Neural cell (in vitro differentiated cells): ENCODE results near the gene SUCLG1. TPM values are rescaled to one million over a fixed set of nuclear protein-coding genes. Genes with fewer than 3 reads are reported as not detected.

Experiments
- H2AFZ ChIP-seq: fragments of 200-600, 300-800 bp; sonication (generic), shearing (Covaris generic); 2 replicates; pipeline ENCODE4 v1.6.0; 2014; ENCODE audit warnings: low read depth, mild to moderate bottlenecking, antibody characterized with exemption, low read length, moderate library complexity
- H3F3A ChIP-seq: fragments of 200-600 bp; shearing (Covaris generic); 2 replicates; pipeline ENCODE4 v1.6.1; 2016; ENCODE audit warnings: mild to moderate bottlenecking, moderate library complexity, mixed read lengths, antibody characterized with exemption, low read length; ENCODE audit not compliant: insufficient read depth, poor library complexity, severe bottlenecking
- H3K27ac ChIP-seq: fragments of 200-600, 300-800 bp; sonication (generic), shearing (Covaris generic); 2 replicates; pipeline ENCODE4 v1.5.1; 2014; ENCODE audit warnings: mild to moderate bottlenecking, low read length, moderate library complexity
- H3K27me3 ChIP-seq: fragments of 300-800, 200-600 bp; sonication (generic), shearing (Covaris generic); 2 replicates; pipeline ENCODE4 v1.6.0; 2014; ENCODE audit warnings: mild to moderate bottlenecking, low read depth, low read length, moderate library complexity; ENCODE audit not compliant: insufficient read depth
- H3K36me3 ChIP-seq: fragments of 300-800, 200-600 bp; sonication (generic), shearing (Covaris generic); 2 replicates; pipeline ENCODE4 v1.5.1; 2014; ENCODE audit warnings: mild to moderate bottlenecking, antibody characterized with exemption, low read length, moderate library complexity; ENCODE audit not compliant: insufficient read depth
- H3K4me2 ChIP-seq: fragments of 300-800, 200-600 bp; sonication (generic), shearing (Covaris generic); 2 replicates; pipeline ENCODE4 v1.6.0; 2014; ENCODE audit warnings: mild to moderate bottlenecking, low read length
- H3K4me3 ChIP-seq: fragments of 300-800, 200-600 bp; sonication (generic), shearing (Covaris generic); 2 replicates; pipeline ENCODE4 v1.5.1; 2014; ENCODE audit warnings: mild to moderate bottlenecking, low read length, moderate library complexity
- H3K79me2 ChIP-seq: fragments of 200-600 bp; shearing (Covaris generic); replicated peaks from 2 replicates; pipeline ENCODE4 v1.6.0; 2014; ENCODE audit warnings: mild to moderate bottlenecking, low read length, moderate library complexity; ENCODE audit not compliant: insufficient read depth
- H3K9ac ChIP-seq: fragments of 300-800, 200-600 bp; sonication (generic), shearing (Covaris generic); 2 replicates; pipeline ENCODE4 v1.6.1; 2016; ENCODE audit warnings: mild to moderate bottlenecking, low read length, mixed read lengths
- H3K9me2 ChIP-seq: fragments of 200-600 bp; shearing (Covaris generic); 2 replicates; pipeline ENCODE4 v1.6.1; 2016; ENCODE audit warnings: mild to moderate bottlenecking, low read length, mixed read lengths; ENCODE audit not compliant: insufficient read depth
- H3K9me3 ChIP-seq: fragments of 200-600, 300-800 bp; sonication (generic), shearing (Covaris generic); 2 replicates; pipeline ENCODE4 v1.6.1; 2016; ENCODE audit warnings: mild to moderate bottlenecking, mixed run types, low read length, moderate library complexity, mixed read lengths
- H4K20me1 ChIP-seq: fragments of 200-600 bp; shearing (Covaris generic); 2 replicates; pipeline ENCODE4 v1.6.1; 2016; ENCODE audit warnings: mild to moderate bottlenecking, mixed run types; ENCODE audit not compliant: insufficient read depth
- EP300 ChIP-seq: fragments of 450-650 bp; conservative IDR thresholded peaks from 2 replicates; pipeline ENCODE4 v1.6.1; 2014; ENCODE audit warnings: antibody characterized with exemption, mild to moderate bottlenecking, moderate library complexity; ENCODE audit not compliant: poor library complexity, severe bottlenecking
- EZH2 ChIP-seq: fragments of 200-600, 300-800 bp; shearing (Covaris generic), sonication (generic); IDR thresholded peaks from 2 replicates; pipeline ENCODE4 v1.6.1; 2014; ENCODE audit warnings: antibody characterized with exemption, low read length, borderline replicate concordance, mild to moderate bottlenecking; ENCODE audit not compliant: insufficient read depth, poor library complexity, severe bottlenecking
- MXI1 ChIP-seq: fragments of 450-650 bp; conservative IDR thresholded peaks from 2 replicates; pipeline ENCODE4 v1.6.1; 2014; ENCODE audit warnings: antibody characterized with exemption, mild to moderate bottlenecking; ENCODE audit not compliant: poor library complexity, severe bottlenecking
- POLR2AphosphoS5 ChIP-seq: IDR thresholded peaks from 2 replicates; pipeline ENCODE4 v1.6.1; 2012
- RAD21 ChIP-seq: fragments of 450-650 bp; conservative IDR thresholded peaks from 2 replicates; pipeline ENCODE4 v1.6.1; 2014; ENCODE audit warnings: antibody characterized with exemption, mild to moderate bottlenecking, moderate library complexity
- SMC3 ChIP-seq: fragments of 450-650 bp; conservative IDR thresholded peaks from 2 replicates; pipeline ENCODE4 v1.6.1; 2014; ENCODE audit warnings: antibody characterized with exemption, mild to moderate bottlenecking, moderate library complexity; ENCODE audit not compliant: poor library complexity
- TAF1 ChIP-seq: IDR thresholded peaks from 2 replicates; pipeline ENCODE4 v1.6.1; 2012; ENCODE audit warnings: low read depth
- polyA plus RNA-seq: library from polyadenylated mRNA; depleted of rRNA; stranded (reverse); fragments of >200 nt; gene quantifications from 2 replicates; pipeline ENCODE4 v1.2.3, GENCODE V29; 2014
- TF ChIP-seq, protein P1 (sequence below): fragments of 450-650 bp; IDR thresholded peaks from 2 replicates; pipeline ENCODE4 v1.5.1; 2014; ENCODE audit warnings: antibody characterized with exemption, mild to moderate bottlenecking, moderate library complexity; ENCODE audit not compliant: poor library complexity, severe bottlenecking
- TF ChIP-seq, protein P2 (sequence below): IDR thresholded peaks from 2 replicates; pipeline ENCODE4 v1.6.1; 2012; ENCODE audit warnings: borderline replicate concordance

The SUCLG1 gene
- polyA plus RNA-seq, 1 donor from 2014 or later: 135 TPM

DNA sequence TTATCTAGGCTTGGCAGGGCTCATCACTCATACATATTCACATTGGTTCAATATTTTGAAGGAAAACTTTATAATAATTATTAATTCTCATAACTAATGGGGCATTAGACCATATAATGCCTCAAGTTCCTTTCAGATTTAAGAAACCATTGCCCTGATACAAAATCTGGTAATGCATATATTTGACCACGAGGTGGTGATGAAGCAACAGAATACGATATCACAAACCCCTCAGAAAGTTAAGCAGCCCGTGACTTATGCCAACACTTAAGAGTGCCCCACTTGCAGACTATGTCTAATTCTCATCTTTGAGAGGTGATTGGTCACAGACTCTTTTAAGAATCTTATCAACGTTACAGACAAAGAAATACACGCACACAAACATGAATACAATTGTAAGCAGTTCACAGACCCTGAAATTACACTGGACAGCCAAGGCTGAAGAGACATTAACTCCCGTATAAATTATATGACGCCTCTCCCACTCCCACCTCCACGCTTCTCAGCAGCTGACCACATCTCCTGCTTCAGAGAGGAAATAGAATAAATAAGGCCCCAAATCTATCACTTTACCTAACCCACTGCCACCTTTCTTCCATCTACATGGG, 36.6 kb upstream of the SUCLG1 start:
- Histone ChIP-seq H3K4me3 (no peak overlapping the region), H3K79me2 (no peaks in the 10 kb centered on the region), H3K9me2 (no peaks in the 10 kb centered on the region), H3K4me2 (no peak overlapping the region), H4K20me1 (no peaks in the 10 kb centered on the region), H3F3A (no peaks in the 10 kb centered on the region), H3K27me3 (no peaks in the 10 kb centered on the region), H3K9me3 (no peaks in the 10 kb centered on the region), H3K9ac (no peak overlapping the region), H3K27ac (no peak overlapping the region), H3K36me3 (no peaks in the 10 kb centered on the region), H2AFZ (no peak overlapping the region)
- TF ChIP-seq, protein P1, sequence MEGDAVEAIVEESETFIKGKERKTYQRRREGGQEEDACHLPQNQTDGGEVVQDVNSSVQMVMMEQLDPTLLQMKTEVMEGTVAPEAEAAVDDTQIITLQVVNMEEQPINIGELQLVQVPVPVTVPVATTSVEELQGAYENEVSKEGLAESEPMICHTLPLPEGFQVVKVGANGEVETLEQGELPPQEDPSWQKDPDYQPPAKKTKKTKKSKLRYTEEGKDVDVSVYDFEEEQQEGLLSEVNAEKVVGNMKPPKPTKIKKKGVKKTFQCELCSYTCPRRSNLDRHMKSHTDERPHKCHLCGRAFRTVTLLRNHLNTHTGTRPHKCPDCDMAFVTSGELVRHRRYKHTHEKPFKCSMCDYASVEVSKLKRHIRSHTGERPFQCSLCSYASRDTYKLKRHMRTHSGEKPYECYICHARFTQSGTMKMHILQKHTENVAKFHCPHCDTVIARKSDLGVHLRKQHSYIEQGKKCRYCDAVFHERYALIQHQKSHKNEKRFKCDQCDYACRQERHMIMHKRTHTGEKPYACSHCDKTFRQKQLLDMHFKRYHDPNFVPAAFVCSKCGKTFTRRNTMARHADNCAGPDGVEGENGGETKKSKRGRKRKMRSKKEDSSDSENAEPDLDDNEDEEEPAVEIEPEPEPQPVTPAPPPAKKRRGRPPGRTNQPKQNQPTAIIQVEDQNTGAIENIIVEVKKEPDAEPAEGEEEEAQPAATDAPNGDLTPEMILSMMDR: peak; percentile 85
- TF ChIP-seq, protein P2, sequence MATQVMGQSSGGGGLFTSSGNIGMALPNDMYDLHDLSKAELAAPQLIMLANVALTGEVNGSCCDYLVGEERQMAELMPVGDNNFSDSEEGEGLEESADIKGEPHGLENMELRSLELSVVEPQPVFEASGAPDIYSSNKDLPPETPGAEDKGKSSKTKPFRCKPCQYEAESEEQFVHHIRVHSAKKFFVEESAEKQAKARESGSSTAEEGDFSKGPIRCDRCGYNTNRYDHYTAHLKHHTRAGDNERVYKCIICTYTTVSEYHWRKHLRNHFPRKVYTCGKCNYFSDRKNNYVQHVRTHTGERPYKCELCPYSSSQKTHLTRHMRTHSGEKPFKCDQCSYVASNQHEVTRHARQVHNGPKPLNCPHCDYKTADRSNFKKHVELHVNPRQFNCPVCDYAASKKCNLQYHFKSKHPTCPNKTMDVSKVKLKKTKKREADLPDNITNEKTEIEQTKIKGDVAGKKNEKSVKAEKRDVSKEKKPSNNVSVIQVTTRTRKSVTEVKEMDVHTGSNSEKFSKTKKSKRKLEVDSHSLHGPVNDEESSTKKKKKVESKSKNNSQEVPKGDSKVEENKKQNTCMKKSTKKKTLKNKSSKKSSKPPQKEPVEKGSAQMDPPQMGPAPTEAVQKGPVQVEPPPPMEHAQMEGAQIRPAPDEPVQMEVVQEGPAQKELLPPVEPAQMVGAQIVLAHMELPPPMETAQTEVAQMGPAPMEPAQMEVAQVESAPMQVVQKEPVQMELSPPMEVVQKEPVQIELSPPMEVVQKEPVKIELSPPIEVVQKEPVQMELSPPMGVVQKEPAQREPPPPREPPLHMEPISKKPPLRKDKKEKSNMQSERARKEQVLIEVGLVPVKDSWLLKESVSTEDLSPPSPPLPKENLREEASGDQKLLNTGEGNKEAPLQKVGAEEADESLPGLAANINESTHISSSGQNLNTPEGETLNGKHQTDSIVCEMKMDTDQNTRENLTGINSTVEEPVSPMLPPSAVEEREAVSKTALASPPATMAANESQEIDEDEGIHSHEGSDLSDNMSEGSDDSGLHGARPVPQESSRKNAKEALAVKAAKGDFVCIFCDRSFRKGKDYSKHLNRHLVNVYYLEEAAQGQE: no peak
- TF ChIP-seq RAD21 (peak; percentile 92), EZH2 (no peak), EP300 (no peak), POLR2AphosphoS5 (no peak), TAF1 (no peak), MXI1 (no peak), SMC3 (peak; percentile 95)

DNA sequence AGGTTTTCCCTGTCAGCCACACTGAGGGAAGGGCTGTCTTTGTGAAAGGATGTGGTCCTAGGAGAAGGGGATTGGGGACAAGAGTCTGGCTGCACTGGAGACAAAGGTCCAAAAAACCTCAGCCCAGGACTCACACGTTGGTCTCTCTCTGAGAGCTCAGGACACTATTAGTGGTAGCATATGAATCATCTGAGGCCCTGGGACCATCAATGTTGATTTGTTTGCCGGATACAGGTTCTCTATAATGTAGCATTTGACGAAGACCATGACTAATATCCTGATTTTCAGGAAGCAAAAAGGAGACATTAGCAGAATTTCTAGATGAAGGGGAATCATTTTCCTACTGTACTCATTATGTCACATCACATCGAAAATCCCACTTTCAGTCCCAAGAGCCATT, 35.0 kb upstream of the SUCLG1 start:
- H4K20me1 ChIP-seq: no peaks in the 10 kb centered on the region
- no peaks in the 10 kb centered on the region for H3K9me3 ChIP-seq
- TF ChIP-seq EP300: no peak
- TF ChIP-seq, protein P1: no peak
- TF ChIP-seq, protein P2: no peak
- no peak for TF ChIP-seq POLR2AphosphoS5
- no peak for TF ChIP-seq EZH2
- no peak for TF ChIP-seq MXI1
- TF ChIP-seq TAF1: no peak
- TF ChIP-seq RAD21: no peak
- no peak for TF ChIP-seq SMC3
- H3K79me2 ChIP-seq: no peaks in the 10 kb centered on the region
- no peaks in the 10 kb centered on the region for H3K36me3 ChIP-seq
- no peak overlapping the region for H3K4me3 ChIP-seq
- no peak overlapping the region for H3K27ac ChIP-seq
- no peaks in the 10 kb centered on the region for H3F3A ChIP-seq
- no peaks in the 10 kb centered on the region for H3K27me3 ChIP-seq
- no peak overlapping the region for H2AFZ ChIP-seq
- no peak overlapping the region for H3K4me2 ChIP-seq
- H3K9me2 ChIP-seq: no peaks in the 10 kb centered on the region
- H3K9ac ChIP-seq: no peak overlapping the region
